CD4-positive, alpha-beta T cell treated with Interleukin-1 beta for 1 hour (primary cell): Measurements from ENCODE around the gene WNT3.
"Not testable (repeated sequence)": the region's sequence is repeated elsewhere in the genome, so short reads cannot be mapped to it uniquely, and the experiment has no call there.

Experiments used
- DNase-seq, 2 donors: peaks; one replicate each; pipeline ENCODE4 v3.0.0-alpha.2; 2020 to 2022

The WNT3 gene

DNA sequence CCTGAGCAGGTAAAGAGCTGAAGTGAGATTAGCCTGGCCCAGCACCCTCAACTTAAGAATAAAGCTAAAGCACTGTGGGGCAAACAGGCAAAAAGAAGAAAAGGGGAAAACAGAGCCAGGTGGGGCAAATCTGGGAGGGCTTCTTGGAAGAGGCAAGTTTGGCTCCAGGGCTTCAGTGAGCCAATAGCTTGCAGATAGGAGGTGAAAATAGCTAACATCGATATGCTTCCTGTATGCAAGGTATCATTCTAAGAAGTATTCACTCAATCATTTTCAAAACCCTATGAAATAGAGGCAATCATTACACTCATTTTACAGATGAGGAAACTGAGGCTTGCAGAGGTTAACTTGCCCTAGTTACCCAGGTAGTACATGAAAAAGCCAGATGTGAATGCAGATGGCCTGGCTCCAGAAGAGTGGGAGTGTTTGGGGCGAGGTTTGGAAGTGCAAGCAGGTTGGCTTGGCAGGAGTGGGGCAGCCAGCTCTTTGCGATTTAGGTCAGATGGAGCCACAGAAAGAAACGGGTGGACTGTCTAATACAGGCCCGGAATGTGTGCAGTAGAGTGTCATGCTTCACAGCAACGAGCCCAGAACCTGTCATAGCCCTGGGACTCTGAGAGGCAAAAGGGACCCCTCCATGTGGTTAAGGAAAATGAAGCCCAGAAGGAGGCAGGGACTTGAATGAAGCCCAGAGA, 5.7 kb downstream of the WNT3 start:
- DNase-seq, result no peak

DNA sequence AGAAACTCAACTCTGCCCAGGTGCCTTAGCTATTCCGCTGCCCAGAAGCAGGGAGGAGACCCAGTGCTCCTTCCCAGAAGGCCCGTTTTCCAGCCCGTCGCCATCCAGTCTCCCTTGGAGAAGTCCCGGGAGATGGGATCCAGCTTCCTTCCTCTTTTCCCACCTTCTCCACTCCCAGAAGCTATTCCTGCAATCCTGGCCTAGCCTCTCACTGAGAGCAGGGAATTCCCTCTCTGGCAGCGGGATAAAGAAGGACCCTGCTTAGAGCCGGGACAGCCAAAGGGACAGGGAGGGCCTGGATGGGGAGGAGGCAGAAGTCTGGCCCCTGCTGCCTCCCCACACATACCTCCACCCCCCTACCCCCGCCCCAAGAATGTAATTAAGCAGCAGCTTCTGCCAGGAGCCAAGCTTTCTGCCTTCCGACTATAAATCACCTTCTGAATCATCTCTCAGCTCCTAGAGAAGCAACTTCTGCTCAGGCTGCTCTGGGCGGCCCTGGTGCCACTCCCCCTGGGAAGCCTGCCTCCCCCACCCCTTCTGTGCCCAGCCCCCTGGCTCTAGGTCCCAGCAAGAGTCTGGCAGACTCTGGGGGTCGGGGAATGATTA, 6.4 kb downstream of the WNT3 start:
- no peak for DNase-seq

DNA sequence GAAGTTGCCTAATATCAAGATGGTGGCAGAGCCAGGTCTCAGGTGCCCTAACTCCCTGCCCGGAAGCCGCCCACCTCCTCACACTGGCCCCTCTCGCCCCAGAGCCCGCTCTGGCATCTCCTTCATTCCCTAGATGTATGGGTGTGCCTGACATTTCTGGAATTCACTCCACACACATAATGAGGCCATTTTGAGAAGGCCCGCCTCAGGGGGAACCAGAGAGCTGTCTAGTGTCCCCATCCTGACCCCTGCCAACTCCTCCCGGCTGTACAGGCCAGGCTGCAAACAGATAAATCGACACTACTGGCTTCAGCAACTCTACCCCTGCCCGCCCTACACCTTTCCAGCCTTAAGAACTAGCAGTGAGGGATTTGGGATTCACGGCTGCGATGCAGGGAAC, 7.7 kb downstream of the WNT3 start:
- no peak for DNase-seq

DNA sequence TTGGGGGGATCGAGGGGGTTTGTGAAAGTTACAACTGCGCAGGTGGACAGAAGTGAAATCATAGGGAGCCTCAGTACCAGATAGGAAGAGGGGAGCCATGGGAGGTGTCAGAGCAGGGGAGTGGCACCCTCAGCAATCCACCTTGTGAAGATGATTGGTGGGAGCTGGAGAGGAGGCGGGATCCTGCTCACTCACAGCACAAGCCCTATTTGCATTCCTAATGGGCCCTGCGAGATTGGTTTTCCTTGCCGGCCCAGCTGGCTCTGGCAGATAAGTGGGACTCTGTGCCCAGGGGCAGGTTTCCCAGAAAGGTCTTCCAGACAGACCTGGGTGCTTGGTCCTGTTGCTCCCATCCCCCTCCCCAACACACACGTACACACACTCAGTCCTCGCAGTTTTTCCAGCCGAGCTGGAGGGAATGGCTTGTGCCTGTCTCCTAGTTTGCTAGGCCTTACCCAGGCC, 9.4 kb downstream of the WNT3 start:
- no peak for DNase-seq

DNA sequence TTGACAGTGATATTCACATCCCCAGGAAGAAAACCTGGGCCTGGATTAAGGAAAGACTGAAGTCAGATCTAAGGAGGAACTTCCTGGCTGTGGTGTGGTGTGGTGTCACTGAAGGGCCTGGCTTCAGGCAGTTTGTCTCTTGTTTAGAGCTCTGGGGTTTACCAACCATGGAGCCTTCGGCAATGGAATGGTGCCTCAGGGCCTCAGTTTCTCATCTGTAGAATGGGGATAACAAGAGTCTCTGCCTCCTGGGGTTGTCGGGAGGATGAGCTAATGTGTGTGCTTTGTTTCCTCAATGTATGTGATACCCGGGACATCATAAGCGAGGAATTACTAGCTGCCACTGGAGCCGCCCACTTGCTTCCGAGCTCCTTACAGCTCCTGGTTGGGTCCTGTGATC, 12.7 kb downstream of the WNT3 start:
- DNase-seq, result no peak

DNA sequence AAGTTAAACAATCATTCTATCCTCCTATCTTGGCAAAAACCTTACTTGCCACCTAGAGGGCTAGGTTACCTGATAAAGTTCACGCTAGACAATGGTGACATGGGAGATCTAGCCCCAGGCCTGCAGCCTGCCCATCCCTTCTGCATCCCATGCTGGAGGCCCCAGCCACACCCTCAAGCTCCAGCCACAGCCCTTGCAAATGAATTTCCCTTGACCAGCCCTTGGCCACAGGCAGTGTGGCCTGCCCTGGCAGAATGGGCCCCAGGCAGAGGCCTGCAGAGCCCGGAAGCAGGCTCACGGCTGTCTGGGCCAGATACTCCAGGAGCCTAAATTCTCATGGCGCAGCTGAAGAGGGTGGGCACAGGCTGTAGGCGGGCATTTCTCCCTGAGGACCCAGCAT, 14.9 kb downstream of the WNT3 start:
- no peak for DNase-seq

DNA sequence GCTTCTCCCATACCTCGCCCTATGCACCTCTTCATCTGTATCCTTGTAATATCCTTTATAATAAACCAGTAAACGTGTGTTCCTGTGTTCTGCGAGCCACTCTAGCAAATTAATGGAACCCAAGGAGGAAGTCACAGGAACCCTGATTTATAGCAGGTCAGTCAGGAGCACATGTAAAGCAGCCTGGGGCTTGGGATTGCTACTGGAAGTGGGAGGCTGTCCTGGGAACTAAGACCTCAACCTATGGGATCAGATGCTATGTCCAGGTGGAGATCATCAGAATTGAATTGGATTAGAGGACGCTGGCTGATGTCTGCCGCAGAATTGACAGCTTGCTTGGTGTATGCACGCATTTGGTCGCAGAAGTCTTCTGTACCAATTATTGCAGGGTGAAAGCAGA, 15.7 kb downstream of the WNT3 start:
- no peak for DNase-seq

DNA sequence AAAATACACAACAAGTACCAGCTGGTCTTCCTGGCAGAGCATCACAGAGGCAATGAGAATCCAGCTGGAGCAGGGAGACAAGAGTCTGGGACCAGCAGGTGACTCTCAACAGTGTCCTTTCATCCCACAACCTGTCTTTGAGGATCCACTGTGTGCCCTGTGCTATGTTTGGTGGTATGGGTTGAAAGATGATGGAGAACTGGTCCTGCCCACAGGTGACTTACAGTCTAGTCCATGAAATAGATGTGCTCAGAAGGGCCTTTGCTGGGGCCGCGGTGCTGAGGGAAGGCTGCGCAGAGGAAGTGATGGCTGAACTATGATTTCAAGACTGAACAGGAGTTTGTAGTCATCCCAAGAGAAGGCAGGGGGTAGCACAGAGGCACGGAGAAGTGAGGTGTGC, 17.9 kb downstream of the WNT3 start:
- no peak for DNase-seq

DNA sequence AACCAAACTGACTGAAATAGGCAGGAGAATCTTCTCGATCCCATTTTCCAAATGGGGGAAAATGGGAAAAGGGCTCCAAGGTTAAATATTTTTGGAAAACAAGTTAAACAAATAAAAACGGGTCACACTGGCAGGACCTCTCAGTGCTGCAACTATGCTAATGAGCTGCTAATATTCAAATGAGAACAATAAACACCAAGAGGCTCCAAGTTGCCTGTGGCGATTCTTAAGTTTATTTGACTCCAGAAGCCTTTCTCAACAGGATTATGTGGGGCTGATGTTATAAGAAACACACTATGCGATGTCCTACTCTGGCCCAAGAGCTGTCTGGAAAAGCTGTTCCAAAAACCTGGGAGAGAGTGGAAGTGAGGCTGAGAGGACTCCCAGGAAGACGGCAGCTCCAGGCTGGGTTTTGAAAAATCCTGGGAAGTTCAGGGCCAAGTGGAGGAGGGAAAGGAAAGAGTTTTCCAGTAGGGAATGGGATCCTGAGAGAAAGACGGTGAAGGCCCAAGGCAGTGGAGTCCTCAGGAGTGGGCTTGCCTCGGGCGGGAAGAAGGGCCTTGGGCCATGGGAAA, 21.4 kb downstream of the WNT3 start:
- no peak for DNase-seq

DNA sequence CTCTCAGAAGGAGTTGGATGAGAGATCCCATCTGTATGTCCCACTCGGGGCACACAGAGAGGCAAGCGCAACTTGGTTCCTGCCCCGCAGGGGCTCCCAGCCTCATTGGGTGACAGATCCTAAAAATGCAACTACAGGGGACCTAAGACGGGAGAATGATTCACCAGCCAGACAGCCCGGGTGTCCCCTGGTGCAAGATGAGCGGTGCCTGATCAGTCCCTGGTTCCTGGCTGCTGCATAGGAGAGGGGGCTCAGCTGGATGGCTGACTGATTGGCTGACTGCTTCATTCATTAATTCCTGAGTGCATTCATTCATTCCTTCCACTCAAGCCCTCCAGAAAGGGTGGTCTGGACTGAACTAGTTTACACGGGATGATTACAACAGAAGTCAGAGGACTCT, 22.0 kb downstream of the WNT3 start:
- no peak for DNase-seq

DNA sequence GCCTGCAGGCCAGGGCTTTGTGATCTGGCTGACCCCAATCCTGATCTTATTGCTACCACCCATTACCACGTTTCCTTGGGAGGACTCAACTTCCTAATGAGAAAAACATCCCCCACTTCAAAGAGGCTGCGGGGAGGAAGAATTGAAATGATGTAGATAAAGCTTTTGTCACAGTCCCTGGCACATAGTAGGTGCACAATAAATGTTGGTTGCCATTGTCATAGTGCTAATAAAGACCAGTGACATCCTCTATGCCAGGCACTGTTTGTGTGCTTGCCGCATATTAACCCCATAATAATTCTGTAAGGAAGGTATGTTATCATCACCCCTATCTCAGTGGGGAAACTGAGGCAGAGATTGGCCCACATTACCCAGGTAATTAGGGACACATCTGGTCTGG, 22.4 kb downstream of the WNT3 start:
- no peak for DNase-seq

DNA sequence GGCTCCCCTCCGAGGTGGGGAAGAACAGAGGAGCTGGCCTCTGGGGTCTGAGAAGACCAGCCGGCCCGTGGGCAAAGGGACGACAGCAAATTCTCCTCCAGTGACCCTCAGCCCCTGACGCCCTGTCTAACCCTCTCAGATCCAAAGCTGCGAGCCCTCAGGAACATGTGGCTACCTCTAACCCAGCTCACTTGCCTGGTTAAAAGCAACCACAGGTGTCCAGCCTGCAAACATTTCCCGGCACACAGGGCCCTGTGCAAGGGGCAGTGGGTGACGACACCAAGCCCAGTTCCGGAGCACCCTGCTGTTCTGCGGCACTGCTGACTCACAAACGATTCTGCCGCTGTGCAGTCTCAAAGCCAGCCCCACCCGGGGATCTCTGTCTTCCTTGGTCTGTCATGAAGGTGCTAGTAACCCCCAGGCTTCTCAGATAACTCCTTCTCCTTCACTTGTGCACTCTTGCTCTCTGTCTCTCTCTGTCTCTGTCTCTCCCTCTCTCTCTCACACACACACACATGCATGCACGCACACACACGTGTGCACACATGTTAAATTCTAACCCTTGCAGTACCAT, 23.0 kb downstream of the WNT3 start:
- DNase-seq, result no peak

DNA sequence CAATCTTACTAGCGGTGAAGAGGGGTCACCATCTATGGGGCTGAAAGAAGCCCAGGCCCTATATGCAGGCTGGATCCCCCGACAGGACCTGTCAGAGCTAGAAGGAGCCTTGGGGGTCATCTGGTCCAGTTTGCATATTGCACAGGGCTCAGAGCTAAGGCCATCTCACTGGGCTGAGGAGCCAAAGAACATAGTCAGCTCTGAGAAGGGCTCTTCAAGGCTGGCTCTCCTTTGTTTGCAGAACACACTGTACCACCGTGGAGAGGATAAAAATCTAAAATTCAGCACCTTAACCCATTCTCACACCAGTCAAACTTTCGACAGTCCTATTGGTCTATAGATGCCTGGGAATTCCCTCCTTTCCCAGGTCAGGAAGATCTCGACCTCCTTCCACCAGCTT, 24.2 kb downstream of the WNT3 start:
- no peak for DNase-seq

DNA sequence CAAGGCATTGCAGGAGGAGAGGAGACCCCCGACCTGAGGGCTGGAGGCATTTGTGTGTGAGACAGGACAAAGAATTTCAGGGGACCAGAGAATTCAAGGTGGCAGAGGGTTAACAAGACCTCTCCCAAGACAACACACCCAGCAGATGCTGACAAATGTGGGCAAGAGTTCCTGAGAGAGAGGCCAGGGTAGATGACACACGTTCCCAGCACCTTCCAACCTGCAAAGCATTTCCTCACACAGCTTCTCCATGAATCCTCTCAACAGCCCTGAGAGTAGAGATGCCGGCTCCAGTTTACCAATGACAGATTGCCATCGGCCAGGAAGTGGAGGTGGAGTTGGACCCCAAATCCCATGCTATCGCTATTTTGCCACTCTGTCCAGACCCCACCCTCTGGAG, 25.0 kb downstream of the WNT3 start:
- no peak for DNase-seq

DNA sequence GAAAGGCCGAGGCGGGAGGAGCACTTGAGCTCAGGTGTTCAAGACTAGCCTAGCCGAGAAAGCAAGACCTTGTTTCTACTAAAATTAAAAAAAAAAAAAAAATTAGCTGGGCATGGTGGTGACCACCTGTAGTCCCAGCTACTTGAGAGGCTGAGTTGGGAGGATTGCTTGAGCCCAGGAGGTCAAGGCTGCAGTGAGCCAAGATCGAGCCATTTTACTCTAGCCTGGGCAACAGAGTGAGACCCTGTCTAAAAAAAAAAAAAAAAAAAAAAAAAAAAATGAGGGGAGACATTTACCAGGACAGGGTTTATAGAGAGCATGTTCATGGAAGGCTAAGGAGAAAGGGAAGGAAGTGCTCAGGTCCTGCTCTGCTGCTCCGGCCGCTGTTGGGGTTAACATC, 25.5 kb downstream of the WNT3 start:
- not testable (repeated sequence) for DNase-seq

DNA sequence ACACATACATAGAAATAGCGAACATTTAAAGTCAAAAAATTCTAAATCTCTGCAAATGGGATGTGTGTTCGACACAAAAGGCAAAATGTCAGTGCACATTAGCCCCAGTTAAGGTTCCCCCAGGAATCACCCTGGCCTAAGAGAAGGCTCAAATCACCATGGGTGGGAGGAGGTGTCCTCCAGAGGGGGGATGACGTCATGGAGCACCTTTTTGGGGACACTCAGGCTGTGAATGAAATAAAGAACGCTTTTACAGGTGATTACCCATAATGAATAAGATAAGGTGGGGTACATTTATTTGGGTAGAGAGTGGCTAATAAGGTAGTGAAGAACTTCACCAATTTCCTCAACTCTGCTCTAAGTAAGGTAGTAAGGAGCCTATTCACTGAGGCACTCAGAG, 26.4 kb downstream of the WNT3 start:
- DNase-seq, result no peak

DNA sequence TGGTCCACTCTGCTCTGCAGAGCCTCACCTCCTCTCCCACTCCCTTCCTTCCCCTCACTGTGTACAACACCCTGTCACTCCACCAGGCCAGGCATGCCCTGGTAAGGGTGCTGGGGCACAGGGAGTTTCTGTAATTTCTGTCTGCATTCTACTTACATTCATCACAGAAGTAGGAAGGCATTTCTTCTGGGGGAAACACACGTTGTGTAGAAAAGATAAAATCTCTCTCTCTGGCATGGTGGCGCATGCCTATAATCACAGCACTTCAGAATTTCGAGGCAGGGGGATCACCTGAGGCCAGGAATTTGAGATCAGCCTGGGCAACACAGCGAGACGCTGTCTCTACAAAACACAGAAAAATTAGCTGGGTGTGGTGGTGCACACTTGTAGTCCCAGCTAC, 27.0 kb downstream of the WNT3 start:
- no peak for DNase-seq

DNA sequence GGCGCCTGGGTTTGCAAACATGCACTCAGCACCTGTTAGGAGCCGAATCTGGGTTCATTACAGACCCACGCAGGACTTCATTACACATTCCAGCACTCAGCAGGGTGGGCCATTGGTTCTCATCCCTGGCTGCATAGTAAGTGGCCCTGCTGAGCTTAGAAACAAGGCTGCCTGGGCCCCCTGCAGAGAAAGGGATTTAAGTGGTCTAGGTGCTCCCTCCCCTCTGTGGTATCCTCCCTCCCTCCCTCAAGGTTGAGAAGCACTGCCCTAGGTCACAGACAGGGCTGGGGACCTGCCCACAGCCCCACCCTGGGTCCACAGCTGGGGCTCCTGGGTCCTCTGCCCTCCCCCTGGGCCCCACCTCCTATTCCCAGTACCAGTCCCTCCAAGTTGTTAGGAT, 28.3 kb downstream of the WNT3 start:
- DNase-seq, result no peak

DNA sequence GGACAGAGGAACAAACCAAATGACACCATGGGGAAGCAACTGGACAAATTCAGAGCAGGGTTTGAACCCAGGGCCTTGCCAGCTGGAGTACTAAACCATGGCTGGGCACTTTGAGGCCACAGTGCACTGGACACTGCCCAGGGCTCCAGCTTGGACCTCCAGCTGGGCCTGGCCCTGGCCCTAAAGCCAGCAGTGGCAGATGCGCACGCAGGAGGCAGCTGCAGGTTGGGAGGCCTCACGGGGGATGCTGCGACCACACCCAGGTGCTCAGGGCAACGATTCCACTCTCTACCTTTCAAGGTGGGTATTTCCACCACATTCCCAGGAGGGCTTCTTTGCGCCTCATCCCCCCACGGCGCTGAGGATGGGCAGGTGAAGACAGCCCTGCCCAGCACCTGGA, 28.9 kb downstream of the WNT3 start:
- DNase-seq, result no peak

DNA sequence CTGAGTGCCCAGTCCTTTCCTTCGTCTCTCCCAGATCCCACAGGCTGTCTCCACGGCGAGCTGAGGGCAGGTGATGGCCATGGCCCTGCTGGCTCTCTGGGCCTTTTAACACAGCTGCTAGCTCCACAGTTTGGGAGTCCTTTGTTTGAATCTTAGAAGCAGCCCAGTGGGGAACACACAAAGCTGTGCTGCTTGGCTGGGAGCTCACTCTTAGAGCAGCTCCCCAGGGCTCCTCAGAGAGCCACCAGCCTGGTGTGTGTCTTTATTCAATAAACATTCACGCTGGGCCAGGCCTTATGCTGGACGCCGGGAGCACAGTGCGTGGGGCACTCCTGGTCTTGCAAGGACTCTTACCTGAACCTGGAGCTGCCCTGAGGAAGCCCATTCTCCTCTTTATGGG, 29.7 kb downstream of the WNT3 start:
- DNase-seq, result no peak

DNA sequence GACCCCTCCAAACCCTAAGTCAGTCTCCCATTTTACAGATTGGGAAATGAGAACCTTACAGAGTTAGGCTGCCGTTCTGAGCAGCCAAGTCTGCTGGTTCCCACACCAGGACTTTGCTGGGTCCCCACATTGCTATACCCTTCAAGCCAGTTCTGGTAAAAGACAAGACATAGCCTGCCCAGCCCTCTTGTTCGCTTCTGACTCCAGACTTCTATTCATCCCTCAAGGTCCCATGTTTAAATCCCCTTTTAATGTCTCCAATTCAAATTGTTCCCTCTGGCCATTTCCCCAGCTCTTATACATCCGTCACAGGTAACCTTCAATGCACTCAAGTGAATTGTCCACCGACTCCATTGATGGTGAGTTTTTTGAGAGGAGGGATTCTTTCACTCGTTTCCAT, 30.2 kb downstream of the WNT3 start:
- no peak for DNase-seq

DNA sequence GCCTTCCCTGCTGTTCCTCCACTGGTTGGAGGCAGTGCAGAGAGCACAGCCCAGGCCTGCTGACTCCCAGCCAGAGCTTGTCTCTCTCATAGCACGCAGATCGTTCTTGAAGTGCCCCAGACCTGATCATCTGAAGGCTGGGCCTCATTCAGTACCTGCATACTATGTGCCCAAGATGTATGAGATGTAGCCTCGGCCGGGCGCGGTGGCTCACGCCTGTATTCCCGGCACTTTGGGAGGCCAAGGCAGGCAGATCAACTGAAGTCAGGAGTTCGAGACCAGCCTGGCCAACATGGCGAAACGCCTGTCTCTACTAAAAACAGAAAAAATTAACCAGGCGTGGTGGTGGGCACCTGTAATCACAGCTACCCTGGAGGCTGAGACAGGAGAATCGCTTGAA, 31.0 kb downstream of the WNT3 start:
- no peak for DNase-seq

DNA sequence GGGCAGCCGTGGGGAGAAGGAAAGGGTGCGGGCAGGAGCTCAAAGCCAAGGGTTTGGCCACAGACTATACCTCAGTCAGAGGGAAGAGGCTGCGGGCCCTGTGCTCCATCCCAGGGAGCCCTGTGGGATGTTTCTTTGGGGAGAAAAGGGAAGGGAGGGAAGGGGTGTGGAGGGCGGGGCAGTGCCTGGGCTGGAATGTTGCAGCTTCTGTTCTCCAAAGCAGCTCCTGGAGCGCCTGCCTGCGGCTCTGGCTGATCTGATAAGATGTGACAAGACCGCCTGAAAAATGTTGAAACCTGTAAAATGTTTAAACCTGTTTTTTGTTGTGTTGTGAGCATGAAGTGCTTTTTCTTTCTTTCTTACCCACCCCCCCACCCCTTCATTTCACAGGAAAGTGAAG, 32.8 kb downstream of the WNT3 start:
- DNase-seq, result no peak

DNA sequence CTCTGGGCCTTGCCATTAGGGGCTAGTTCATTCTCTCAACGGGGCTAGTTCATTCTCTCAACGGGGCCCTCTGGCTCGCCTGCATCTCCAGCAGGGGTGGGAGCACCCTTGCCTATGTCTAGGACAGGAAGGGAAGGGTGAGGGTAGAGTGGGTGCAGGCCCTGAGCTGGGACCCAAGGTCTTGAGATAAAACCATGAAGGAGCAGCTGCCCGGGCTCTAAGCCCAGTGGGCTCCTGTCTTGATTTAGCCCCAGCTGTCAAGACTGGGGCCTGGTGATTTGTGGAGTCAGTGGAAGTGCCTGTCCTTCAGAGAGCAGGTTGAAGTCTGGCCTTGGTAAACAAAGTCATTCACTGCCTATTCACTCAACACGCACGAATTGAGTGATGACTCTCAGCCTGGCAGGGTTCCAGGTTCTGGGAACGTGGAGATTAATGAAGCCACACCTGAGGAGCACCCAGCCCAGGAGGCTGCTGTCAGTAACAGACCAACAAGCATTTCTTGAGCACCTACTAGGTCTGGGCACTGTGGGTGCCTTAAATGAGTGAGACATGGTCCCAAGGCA, 35.4 kb downstream of the WNT3 start:
- DNase-seq, result no peak
